Endothelial cell (in vitro differentiated cells): ENCODE results near the gene ARFGEF2. TPM values are rescaled to one million over a fixed set of nuclear protein-coding genes. Genes with fewer than 3 reads are reported as not detected.
"Not testable (repeated sequence)": the region's sequence is repeated elsewhere in the genome, so short reads cannot be mapped to it uniquely, and the experiment has no call there.

Source experiments
- DNase-seq: peaks from one replicate; pipeline ENCODE4 v3.0.0; 2021; ENCODE audit warnings: low spot score
- H3K27ac Mint-ChIP-seq: one replicate; pipeline ENCODE4 v1.8.0; 2021; ENCODE audit warnings: mixed read lengths, inconsistent platforms; ENCODE audit not compliant: unreplicated experiment
- H3K27me3 Mint-ChIP-seq: one replicate; pipeline ENCODE4 v1.8.0; 2021; ENCODE audit warnings: mild to moderate bottlenecking, moderate library complexity, mixed read lengths, inconsistent platforms; ENCODE audit not compliant: unreplicated experiment
- H3K36me3 Mint-ChIP-seq: one replicate; pipeline ENCODE4 v1.8.0; 2021; ENCODE audit warnings: mild to moderate bottlenecking, low read depth, mixed read lengths, inconsistent platforms; ENCODE audit not compliant: unreplicated experiment
- H3K4me1 Mint-ChIP-seq: one replicate; pipeline ENCODE4 v1.8.0; 2021; ENCODE audit warnings: mild to moderate bottlenecking, mixed read lengths, inconsistent platforms; ENCODE audit not compliant: unreplicated experiment
- H3K4me3 Mint-ChIP-seq: one replicate; pipeline ENCODE4 v1.8.0; 2021; ENCODE audit warnings: mild to moderate bottlenecking, mixed read lengths, inconsistent platforms; ENCODE audit not compliant: unreplicated experiment
- H3K9me3 Mint-ChIP-seq: one replicate; pipeline ENCODE4 v1.8.0; 2021; ENCODE audit warnings: mixed read lengths, inconsistent platforms; ENCODE audit not compliant: unreplicated experiment
- CTCF ChIP-seq: fragments of 200-600 bp; sonication (generic); IDR thresholded peaks from one replicate; pipeline ENCODE4 v1.5.0; 2021; ENCODE audit warnings: antibody characterized with exemption; ENCODE audit not compliant: unreplicated experiment
- total RNA-seq: library from RNA; stranded (reverse); fragmentation: NEBNext Ultra II Directional; extraction: Animal tissue kit (Norgen Biotek cat#: 25700); gene quantifications from one replicate; pipeline ENCODE4 v1.2.1, GENCODE V29; 2021; ENCODE audit not compliant: unreplicated experiment

ARFGEF2 gene
- total RNA-seq, 1 donor from 2014 or later = 20.3 TPM

GRCh38 chr20:49063279-49063678, 141.8 kb downstream of the ARFGEF2 start:
- peaks cover 4% of the 10 kb centered on the region for H3K36me3 Mint-ChIP-seq
- H3K4me3 Mint-ChIP-seq = no peak overlapping the region
- no peaks in the 10 kb centered on the region for H3K9me3 Mint-ChIP-seq
- no peak overlapping the region for H3K27ac Mint-ChIP-seq
- H3K27me3 Mint-ChIP-seq = peaks cover 1% of the 10 kb centered on the region
- DNase-seq = no peak
- TF ChIP-seq CTCF = no peak
- H3K4me1 Mint-ChIP-seq = no peaks in the 10 kb centered on the region

GRCh38 chr20:49074521-49074920, 153.0 kb downstream of the ARFGEF2 start:
- TF ChIP-seq CTCF = no peak
- H3K9me3 Mint-ChIP-seq = no peaks in the 10 kb centered on the region
- no peaks in the 10 kb centered on the region for H3K4me1 Mint-ChIP-seq
- H3K36me3 Mint-ChIP-seq = peaks cover 21% of the 10 kb centered on the region
- no peak overlapping the region for H3K27ac Mint-ChIP-seq
- H3K4me3 Mint-ChIP-seq = no peak overlapping the region
- H3K27me3 Mint-ChIP-seq = no peaks in the 10 kb centered on the region
- DNase-seq = no peak

GRCh38 chr20:49078310-49078709, 156.8 kb downstream of the ARFGEF2 start:
- no peak for DNase-seq
- no peaks in the 10 kb centered on the region for H3K4me1 Mint-ChIP-seq
- H3K36me3 Mint-ChIP-seq = peaks cover 17% of the 10 kb centered on the region
- no peak for TF ChIP-seq CTCF
- no peaks in the 10 kb centered on the region for H3K9me3 Mint-ChIP-seq
- no peak overlapping the region for H3K4me3 Mint-ChIP-seq
- no peaks in the 10 kb centered on the region for H3K27me3 Mint-ChIP-seq
- no peak overlapping the region for H3K27ac Mint-ChIP-seq

- H3K36me3 Mint-ChIP-seq = peaks cover 16% of the 10 kb centered on the region
- not testable (repeated sequence) for H3K9me3 Mint-ChIP-seq, H3K4me1 Mint-ChIP-seq
These were observed 160.8 kb downstream of the ARFGEF2 start for GRCh38 chr20:49082295-49082694.

More at GRCh38 chr20:49082295-49082694, 160.8 kb downstream of the ARFGEF2 start:
- not testable (repeated sequence) for H3K27me3 Mint-ChIP-seq, H3K27ac Mint-ChIP-seq, DNase-seq, H3K4me3 Mint-ChIP-seq

Other genes with a start within 250 kb of the ARFGEF2 start
- 248 TPM for gene PREX1, start 93.7 kb upstream of the ARFGEF2 start, total RNA-seq
- 54.7 TPM for gene CSE1L, start 124.6 kb downstream of the ARFGEF2 start, total RNA-seq